HG03064 (cell line): ENCODE measurements around the gene MYADML2.
"Not testable (repeated sequence)": the region's sequence is repeated elsewhere in the genome, so short reads cannot be mapped to it uniquely, and the experiment has no call there.

ENCODE experiments used
- ATAC-seq: cut with Tn5 transposase; IDR thresholded peaks from one replicate; pipeline ENCODE4 v1.9.1; 2021; ENCODE audit warnings: low read depth; ENCODE audit not compliant: unreplicated experiment

Gene MYADML2

GRCh38 chr17:81960130-81960958, 13.3 kb upstream of the MYADML2 start:
- ATAC-seq, result no peak

GRCh38 chr17:81959362-81960129, 12.5 kb upstream of the MYADML2 start:
- ATAC-seq, result no peak

- no peak for ATAC-seq
Observed at GRCh38 chr17:81958633-81959342, 11.8 kb upstream of the MYADML2 start.

GRCh38 chr17:81957691-81958432, 10.8 kb upstream of the MYADML2 start:
- no peak for ATAC-seq

- no peak for ATAC-seq
Observed at GRCh38 chr17:81956607-81957589, 9.9 kb upstream of the MYADML2 start.

GRCh38 chr17:81955756-81956544, 8.9 kb upstream of the MYADML2 start:
- ATAC-seq, result no peak

GRCh38 chr17:81955058-81955681, 8.1 kb upstream of the MYADML2 start:
- ATAC-seq, result no peak

GRCh38 chr17:81954131-81955057, 7.4 kb upstream of the MYADML2 start:
- ATAC-seq, result no peak

GRCh38 chr17:81953443-81953842, 6.4 kb upstream of the MYADML2 start:
- not testable (repeated sequence) for ATAC-seq

- ATAC-seq, result no peak
Observed at GRCh38 chr17:81952792-81953228, 5.8 kb upstream of the MYADML2 start.

GRCh38 chr17:81951785-81952684, 5.0 kb upstream of the MYADML2 start:
- no peak for ATAC-seq

GRCh38 chr17:81950501-81950900, 3.5 kb upstream of the MYADML2 start:
- no peak for ATAC-seq

- no peak for ATAC-seq
Observed at GRCh38 chr17:81948635-81949378, 1.8 kb upstream of the MYADML2 start.

GRCh38 chr17:81944858-81945257, 2.2 kb downstream of the MYADML2 start:
- ATAC-seq, result no peak

GRCh38 chr17:81942167-81942553, 4.9 kb downstream of the MYADML2 start:
- no peak for ATAC-seq
